HG03280 (cell line): Measurements from ENCODE around the gene TP53.
A peak's percentile ranks its signal among the peaks of the same experiment; 100 is the strongest.
"Not testable (repeated sequence)": the region's sequence is repeated elsewhere in the genome, so short reads cannot be mapped to it uniquely, and the experiment has no call there.

Source experiments
- ATAC-seq: cut with Tn5 transposase; IDR thresholded peaks from one replicate; pipeline ENCODE4 v1.9.1; 2021; ENCODE audit warnings: mild to moderate bottlenecking, moderate library complexity; ENCODE audit not compliant: unreplicated experiment

The TP53 gene

GRCh38 chr17:7676533-7676932 lies 10.8 kb downstream of the TP53 start:
- no peak for ATAC-seq

- ATAC-seq, result no peak
Measured at GRCh38 chr17:7674934-7675333, 12.4 kb downstream of the TP53 start.

- ATAC-seq, result no peak
Measured at GRCh38 chr17:7673239-7673638, 14.1 kb downstream of the TP53 start.

GRCh38 chr17:7668482-7668881 lies 18.8 kb downstream of the TP53 start:
- no peak for ATAC-seq

- no peak for ATAC-seq
Measured at GRCh38 chr17:7667656-7668406, 19.5 kb downstream of the TP53 start.

- no peak for ATAC-seq
Measured at GRCh38 chr17:7656958-7657609, 30.2 kb downstream of the TP53 start.

GRCh38 chr17:7655541-7655840 lies 31.8 kb downstream of the TP53 start:
- ATAC-seq, result no peak

- no peak for ATAC-seq
Measured at GRCh38 chr17:7654832-7655540, 32.3 kb downstream of the TP53 start.

- ATAC-seq, result no peak
Measured at GRCh38 chr17:7652388-7653356, 34.6 kb downstream of the TP53 start.

- ATAC-seq, result no peak
Measured at GRCh38 chr17:7651665-7652387, 35.5 kb downstream of the TP53 start.

- no peak for ATAC-seq
Measured at GRCh38 chr17:7651097-7651664, 36.1 kb downstream of the TP53 start.

GRCh38 chr17:7650509-7651096 lies 36.7 kb downstream of the TP53 start, which contains the start of gene ATP1B2:
Gene ATP1B2, plus strand, starts transcription at chr17:7650926. Its CDS starts 593 bp downstream, at chr17:7651519.
- peak; percentile 61 for ATAC-seq

- ATAC-seq, result no peak
Measured at GRCh38 chr17:7647018-7647417, 40.3 kb downstream of the TP53 start.

- no peak for ATAC-seq
Measured at GRCh38 chr17:7646457-7646856, 40.8 kb downstream of the TP53 start.

GRCh38 chr17:7644775-7645174 lies 42.5 kb downstream of the TP53 start:
- no peak for ATAC-seq

GRCh38 chr17:7641635-7642034 lies 45.7 kb downstream of the TP53 start:
- ATAC-seq, result not testable (repeated sequence)

- ATAC-seq, result no peak
Measured at GRCh38 chr17:7640783-7641182, 46.5 kb downstream of the TP53 start.

GRCh38 chr17:7636163-7636562 lies 51.1 kb downstream of the TP53 start:
- no peak for ATAC-seq

- ATAC-seq, result no peak
Measured at GRCh38 chr17:7634384-7634783, 52.9 kb downstream of the TP53 start.
